Trophoblast cell (in vitro differentiated cells and primary cell): ENCODE results near the gene ABCB1.

ENCODE experiments used
- DNase-seq, 2 donors: peaks; one replicate each; pipeline ENCODE4 v3.0.0-alpha.2; 2016
- H2AFZ ChIP-seq: 2 replicates; pipeline ENCODE4 v1.6.1; 2013; ENCODE audit warnings: low read length, moderate library complexity, mild to moderate bottlenecking; ENCODE audit not compliant: insufficient read depth, poor library complexity
- H2AK5ac ChIP-seq: 2 replicates; pipeline ENCODE4 v1.6.1; 2013; ENCODE audit warnings: mild to moderate bottlenecking, low read length
- H2BK120ac ChIP-seq: 2 replicates; pipeline ENCODE4 v1.6.1; 2013; ENCODE audit warnings: low read length, mild to moderate bottlenecking, moderate library complexity; ENCODE audit not compliant: insufficient read depth, poor library complexity
- H2BK12ac ChIP-seq: 2 replicates; pipeline ENCODE4 v1.6.1; 2013; ENCODE audit warnings: mild to moderate bottlenecking, low read length, moderate library complexity
- H2BK5ac ChIP-seq: 2 replicates; pipeline ENCODE4 v1.6.1; 2013; ENCODE audit warnings: low read length, low read depth, moderate library complexity, mild to moderate bottlenecking; ENCODE audit not compliant: poor library complexity
- H3K14ac ChIP-seq: 2 replicates; pipeline ENCODE4 v1.6.1; 2013; ENCODE audit warnings: mild to moderate bottlenecking, low read length
- H3K18ac ChIP-seq: 2 replicates; pipeline ENCODE4 v1.6.1; 2013; ENCODE audit warnings: mild to moderate bottlenecking, low read length
- H3K23ac ChIP-seq: 2 replicates; pipeline ENCODE4 v1.6.1; 2013; ENCODE audit warnings: low read length
- H3K27ac ChIP-seq: 2 replicates; pipeline ENCODE4 v1.5.1; 2013; ENCODE audit warnings: low read depth, mild to moderate bottlenecking, inconsistent platforms, low read length, moderate library complexity
- H3K27me3 ChIP-seq: 2 replicates; pipeline ENCODE4 v1.6.1; 2013; ENCODE audit warnings: inconsistent platforms, mild to moderate bottlenecking, low read length, moderate library complexity; ENCODE audit not compliant: insufficient read depth
- H3K36me3 ChIP-seq, 2 experiments: 1 replicate in 1 of 2; 2 replicates in 1 of 2; pipeline ENCODE4 v1.6.1; 2013; ENCODE audit warnings: low read length in 2 of 2, mild to moderate bottlenecking in 2 of 2, moderate library complexity in 1 of 2; ENCODE audit not compliant: insufficient read depth in 2 of 2, control insufficient read depth in 1 of 2
- H3K4ac ChIP-seq: 2 replicates; pipeline ENCODE4 v1.6.1; 2013; ENCODE audit warnings: low read depth, mild to moderate bottlenecking, low read length, moderate library complexity
- H3K4me1 ChIP-seq, 2 experiments: 1 replicate in 1 of 2; 2 replicates in 1 of 2; pipeline ENCODE4 v1.6.1; 2013; ENCODE audit warnings: low read length in 2 of 2, mild to moderate bottlenecking in 2 of 2, moderate library complexity in 1 of 2; ENCODE audit not compliant: insufficient read depth in 2 of 2, control insufficient read depth in 1 of 2
- H3K4me2 ChIP-seq: 2 replicates; pipeline ENCODE4 v1.6.1; 2013; ENCODE audit warnings: inconsistent platforms, mild to moderate bottlenecking, low read length, moderate library complexity
- H3K4me3 ChIP-seq: 2 replicates; pipeline ENCODE4 v1.5.1; 2013; ENCODE audit warnings: mild to moderate bottlenecking, low read depth, low read length, inconsistent platforms
- H3K79me1 ChIP-seq: one replicate; pipeline ENCODE4 v1.6.1; 2013; ENCODE audit warnings: low read length
- H3K79me2 ChIP-seq: 2 replicates; pipeline ENCODE4 v1.6.1; 2013; ENCODE audit warnings: low read length, mild to moderate bottlenecking; ENCODE audit not compliant: control insufficient read depth, insufficient read depth, poor library complexity
- H3K9ac ChIP-seq: 2 replicates; pipeline ENCODE4 v1.6.1; 2013; ENCODE audit warnings: mild to moderate bottlenecking, low read length
- H3K9me3 ChIP-seq: 2 replicates; pipeline ENCODE4 v1.6.1; 2013; ENCODE audit warnings: low read depth, mild to moderate bottlenecking, control low read depth, inconsistent platforms, low read length; ENCODE audit not compliant: insufficient read depth
- H4K12ac ChIP-seq: 2 replicates; pipeline ENCODE4 v1.6.1; 2013; ENCODE audit warnings: low read depth, mild to moderate bottlenecking, low read length, moderate library complexity
- H4K8ac ChIP-seq: 2 replicates; pipeline ENCODE4 v1.6.1; 2013; ENCODE audit warnings: low read depth, mild to moderate bottlenecking, low read length, moderate library complexity
- H4K91ac ChIP-seq: one replicate; pipeline ENCODE4 v1.6.1; 2013; ENCODE audit warnings: low read depth, mild to moderate bottlenecking, low read length, moderate library complexity
- WGBS: extraction: QIAGEN DNeasy Blood & Tissue Kit; methylation state at CpG from one replicate; pipeline ENCODE4 v1.1.7; 2013; ENCODE audit warnings: missing lambda C conversion rate; ENCODE audit not compliant: insufficient read length, insufficient coverage; ENCODE audit errors: extremely low coverage; 5-methylcytosine and 5-hydroxymethylcytosine counted together

The ABCB1 gene

DNA sequence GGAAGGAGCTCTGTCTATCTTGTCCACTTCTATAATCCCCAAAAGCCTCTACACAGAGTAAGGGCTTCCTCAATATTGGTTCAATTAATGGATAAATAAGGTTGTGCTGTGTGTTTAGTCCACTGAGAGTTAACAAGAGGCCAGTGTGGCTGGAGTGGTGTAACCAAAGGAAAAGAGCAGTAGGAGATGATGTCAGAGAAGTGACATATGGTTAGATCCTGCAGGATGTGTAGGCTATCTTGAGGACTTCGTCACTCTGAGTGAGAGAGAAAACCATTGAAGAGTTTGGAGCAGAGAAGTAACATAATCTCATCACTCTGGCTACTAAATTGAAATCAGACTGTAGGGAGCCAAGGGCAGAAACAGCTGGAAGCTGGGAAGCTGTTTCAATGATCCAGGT lies 14.5 kb upstream of the ABCB1 start:
- no peak for DNase-seq
- Histone ChIP-seq H2AK5ac (no peak overlapping the region), H3K36me3 (no peaks in the 10 kb centered on the region), H3K9me3 (no peaks in the 10 kb centered on the region), H3K4me1 (no peaks in the 10 kb centered on the region), H2BK120ac (no peak overlapping the region), H3K79me2 (no peaks in the 10 kb centered on the region), H3K27ac (no peak overlapping the region), H3K9ac (no peak overlapping the region), H4K12ac (no peak overlapping the region), H3K23ac (no peak overlapping the region), H4K91ac (no peak overlapping the region), H2AFZ (no peak overlapping the region), H3K4me2 (no peak overlapping the region), H3K4ac (no peak overlapping the region), H2BK5ac (no peak overlapping the region), H3K14ac (no peak overlapping the region), H3K27me3 (no peaks in the 10 kb centered on the region), H3K79me1 (no peaks in the 10 kb centered on the region), H3K18ac (no peak overlapping the region), H2BK12ac (no peak overlapping the region), H4K8ac (no peak overlapping the region), H3K4me3 (no peak overlapping the region)
- no CpG with 5 or more reads among the region's 1 CpG for WGBS

DNA sequence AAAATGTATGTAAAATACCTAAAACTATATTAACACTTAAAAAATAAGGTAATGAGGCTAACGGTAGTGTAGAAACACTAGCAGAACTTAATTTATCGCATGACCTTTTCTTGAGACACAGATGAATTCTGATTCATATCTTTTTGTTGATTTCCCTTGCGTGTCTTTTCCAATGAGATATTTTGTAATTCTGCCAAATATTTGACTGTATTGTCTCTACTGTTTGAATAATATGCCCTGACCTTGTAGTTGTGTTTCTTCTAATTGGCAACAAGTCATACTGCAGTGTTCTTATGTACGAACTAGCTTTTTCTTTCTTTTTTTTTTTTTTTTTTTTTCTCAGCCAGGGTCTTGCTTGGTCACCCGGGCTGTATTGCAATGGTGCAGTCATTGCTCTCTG lies 9.2 kb upstream of the ABCB1 start:
- Histone ChIP-seq H2BK5ac (no peak overlapping the region), H3K9me3 (no peaks in the 10 kb centered on the region), H3K27me3 (no peaks in the 10 kb centered on the region), H2BK12ac (no peak overlapping the region), H3K4ac (no peak overlapping the region), H3K27ac (no peak overlapping the region), H3K79me1 (no peaks in the 10 kb centered on the region), H3K79me2 (no peaks in the 10 kb centered on the region), H3K4me2 (no peak overlapping the region), H3K4me3 (no peak overlapping the region), H3K18ac (no peak overlapping the region), H3K36me3 (no peaks in the 10 kb centered on the region), H2BK120ac (no peak overlapping the region), H4K91ac (no peak overlapping the region), H4K8ac (no peak overlapping the region), H2AK5ac (no peak overlapping the region), H2AFZ (no peak overlapping the region), H3K9ac (no peak overlapping the region), H3K14ac (no peak overlapping the region), H4K12ac (no peak overlapping the region), H3K4me1 (no peaks in the 10 kb centered on the region), H3K23ac (no peak overlapping the region)
- DNase-seq, result no peak
- no CpG with 5 or more reads among the region's 5 CpGs for WGBS

DNA sequence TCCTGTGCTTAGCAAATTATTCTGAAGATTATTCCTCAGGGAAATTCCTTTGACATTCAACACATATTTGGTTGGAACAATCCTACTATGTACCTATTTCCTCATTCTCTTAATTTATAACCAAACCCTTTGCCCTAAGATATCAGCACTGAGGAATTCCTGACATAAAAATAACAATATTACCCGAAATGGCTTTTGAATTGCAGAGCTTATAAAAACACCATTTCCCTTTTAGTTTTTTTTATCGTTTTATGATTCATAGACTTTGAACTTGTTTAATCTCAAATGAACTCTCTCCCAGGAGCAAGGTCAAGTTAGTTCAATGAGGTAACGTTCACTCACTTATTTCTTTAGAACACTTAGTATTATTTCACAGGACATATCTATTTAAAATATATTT lies 7.7 kb upstream of the ABCB1 start:
- H3K79me1 ChIP-seq, result no peaks in the 10 kb centered on the region
- no peak overlapping the region for H2BK120ac ChIP-seq
- H3K9me3 ChIP-seq, result no peaks in the 10 kb centered on the region
- no peak overlapping the region for H3K14ac ChIP-seq
- H3K4ac ChIP-seq, result no peak overlapping the region
- no peak overlapping the region for H4K8ac ChIP-seq
- DNase-seq, result no peak
- H3K18ac ChIP-seq, result no peak overlapping the region
- no peak overlapping the region for H4K12ac ChIP-seq
- no peaks in the 10 kb centered on the region for H3K4me1 ChIP-seq
- H3K4me2 ChIP-seq, result no peak overlapping the region
- H3K27ac ChIP-seq, result no peak overlapping the region
- no peak overlapping the region for H3K4me3 ChIP-seq
- no peak overlapping the region for H3K9ac ChIP-seq
- no peaks in the 10 kb centered on the region for H3K27me3 ChIP-seq
- WGBS, result no CpG with 5 or more reads among the region's 3 CpGs
- no peaks in the 10 kb centered on the region for H3K79me2 ChIP-seq
- H4K91ac ChIP-seq, result no peak overlapping the region
- H2BK12ac ChIP-seq, result no peak overlapping the region
- no peak overlapping the region for H3K23ac ChIP-seq
- H2AFZ ChIP-seq, result no peak overlapping the region
- H2BK5ac ChIP-seq, result no peak overlapping the region
- H3K36me3 ChIP-seq, result no peaks in the 10 kb centered on the region
- no peak overlapping the region for H2AK5ac ChIP-seq

DNA sequence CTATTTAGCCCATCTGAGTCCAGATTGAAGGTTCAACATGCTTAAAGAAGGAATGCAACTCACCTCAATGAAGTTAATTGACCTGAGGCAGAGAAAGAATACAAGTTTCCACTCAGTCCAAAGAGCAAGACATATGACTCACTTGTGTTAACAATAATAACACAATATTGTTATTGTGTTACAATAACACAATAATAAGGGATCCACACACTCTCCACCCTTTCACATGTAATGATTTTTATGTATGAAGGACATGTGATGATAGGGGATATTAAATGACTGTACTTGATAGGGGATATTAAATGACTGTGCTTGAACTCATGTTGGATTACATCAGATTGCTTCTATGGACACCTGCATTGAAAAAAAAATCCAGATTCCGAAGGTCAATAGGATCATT lies 3.6 kb upstream of the ABCB1 start:
- no peak overlapping the region for H4K8ac ChIP-seq
- H3K4me1 ChIP-seq, result peaks cover 8 to 9% of the 10 kb centered on the region in 2 experiments
- H2BK12ac ChIP-seq, result no peak overlapping the region
- H3K9me3 ChIP-seq, result no peaks in the 10 kb centered on the region
- no peak overlapping the region for H3K23ac ChIP-seq
- H3K4ac ChIP-seq, result no peak overlapping the region
- no peak overlapping the region for H3K18ac ChIP-seq
- no peak overlapping the region for H3K14ac ChIP-seq
- no peaks in the 10 kb centered on the region for H3K36me3 ChIP-seq
- H2AFZ ChIP-seq, result no peak overlapping the region
- H4K91ac ChIP-seq, result no peak overlapping the region
- H2BK120ac ChIP-seq, result no peak overlapping the region
- no peak overlapping the region for H4K12ac ChIP-seq
- H3K4me3 ChIP-seq, result no peak overlapping the region
- H3K79me1 ChIP-seq, result no peaks in the 10 kb centered on the region
- H3K4me2 ChIP-seq, result no peak overlapping the region
- no peak overlapping the region for H2AK5ac ChIP-seq
- no peak overlapping the region for H3K27ac ChIP-seq
- DNase-seq, result no peak
- no CpG with 5 or more reads among the region's 1 CpG for WGBS
- no peak overlapping the region for H2BK5ac ChIP-seq
- peaks cover 16% of the 10 kb centered on the region for H3K27me3 ChIP-seq
- no peak overlapping the region for H3K9ac ChIP-seq
- H3K79me2 ChIP-seq, result no peaks in the 10 kb centered on the region
